Raji (cell line): ENCODE results near the gene SULF2.

ENCODE experiments used
- POLR2A ChIP-seq: IDR thresholded peaks from 2 replicates; pipeline ENCODE4 v1.6.1; 2011; ENCODE audit warnings: low read depth, low read length, control low read depth; ENCODE audit not compliant: insufficient read depth

SULF2 gene

DNA sequence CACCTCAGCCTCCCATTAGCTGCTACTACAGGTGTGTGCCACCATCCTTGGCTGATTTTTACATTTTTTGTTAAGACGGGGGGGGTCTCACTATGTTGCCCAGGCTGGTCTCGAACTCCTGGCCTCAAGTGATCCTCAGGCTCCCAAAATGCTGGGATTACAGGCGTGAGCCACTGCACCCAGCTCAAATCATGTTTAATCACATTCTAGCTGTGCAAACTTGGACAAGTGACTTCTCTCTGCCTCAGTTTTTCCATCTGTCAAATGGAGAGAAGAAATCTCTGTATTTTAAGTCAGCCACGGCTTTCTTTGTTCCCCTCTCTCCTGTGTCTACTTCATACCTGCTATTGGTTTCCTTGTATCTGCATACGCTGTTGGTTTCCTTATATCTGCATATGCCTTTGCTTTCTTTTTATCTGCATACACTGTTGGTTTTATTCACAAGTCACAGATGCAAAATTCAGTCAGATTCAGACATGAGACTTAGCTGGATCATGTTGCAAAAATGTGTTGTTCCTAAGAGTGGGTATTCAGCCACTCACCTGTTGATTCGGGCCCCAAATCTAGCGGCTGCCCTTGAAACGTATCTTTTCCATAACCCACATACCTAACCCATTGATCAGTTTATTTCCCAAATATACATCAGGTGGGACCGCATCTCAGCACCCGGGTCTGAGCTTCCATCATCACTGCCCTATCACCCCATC, 30.2 kb downstream of the SULF2 start:
- TF ChIP-seq POLR2A: no peak

DNA sequence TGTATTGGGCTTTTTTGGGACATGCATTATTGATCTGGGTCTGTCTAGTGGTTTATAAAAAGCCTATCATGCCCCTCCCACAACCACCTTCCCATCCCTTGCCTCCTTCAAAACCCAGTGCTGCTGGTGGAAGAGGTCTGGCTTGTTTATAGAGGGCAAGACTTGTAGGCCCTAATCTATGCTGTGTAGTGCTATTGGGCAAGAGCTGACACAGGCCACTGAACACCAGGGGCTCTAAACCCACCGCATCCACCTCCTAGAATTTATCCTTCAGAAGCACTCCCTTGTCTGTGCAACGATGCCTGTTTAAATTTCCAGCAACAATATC, 30.9 kb downstream of the SULF2 start:
- TF ChIP-seq POLR2A: no peak

DNA sequence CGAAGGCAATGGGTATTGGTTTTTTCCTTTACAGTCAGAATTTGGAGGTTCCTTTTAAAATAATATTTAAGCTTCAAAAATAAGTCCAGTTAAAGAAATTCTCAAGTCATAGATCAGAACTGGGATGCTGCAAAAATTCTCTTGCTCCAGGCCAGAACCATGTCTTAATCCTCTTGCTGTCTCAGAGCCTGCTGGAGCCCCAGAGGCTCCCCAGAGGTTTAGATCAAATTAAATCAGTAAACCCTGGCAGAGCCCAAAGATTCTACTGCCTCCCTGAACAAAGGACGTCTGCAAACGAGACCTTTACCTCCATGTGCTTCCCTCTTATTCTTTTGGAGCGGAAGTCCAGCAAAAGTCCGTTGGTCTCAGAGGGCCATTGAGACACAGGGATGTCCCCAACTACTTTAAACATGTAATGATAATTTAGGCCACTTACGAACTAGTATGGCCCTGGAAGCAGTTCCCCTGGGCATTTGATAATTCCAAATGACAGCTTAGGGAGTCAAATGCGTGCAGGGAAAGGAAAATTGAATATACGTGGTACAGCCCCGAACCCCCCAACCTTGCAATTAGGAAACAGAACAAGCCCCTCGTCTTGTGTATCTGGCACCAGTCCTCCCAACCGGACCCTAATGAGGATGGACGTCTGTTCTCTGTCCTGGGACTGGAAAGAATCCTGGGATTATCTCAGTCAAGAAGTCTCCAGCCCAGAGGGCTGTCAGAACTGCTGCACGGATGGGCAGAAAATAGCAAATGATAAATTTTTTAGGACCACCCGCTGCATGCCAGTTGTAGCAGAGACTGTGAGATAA, 31.5 kb downstream of the SULF2 start:
- no peak for TF ChIP-seq POLR2A

DNA sequence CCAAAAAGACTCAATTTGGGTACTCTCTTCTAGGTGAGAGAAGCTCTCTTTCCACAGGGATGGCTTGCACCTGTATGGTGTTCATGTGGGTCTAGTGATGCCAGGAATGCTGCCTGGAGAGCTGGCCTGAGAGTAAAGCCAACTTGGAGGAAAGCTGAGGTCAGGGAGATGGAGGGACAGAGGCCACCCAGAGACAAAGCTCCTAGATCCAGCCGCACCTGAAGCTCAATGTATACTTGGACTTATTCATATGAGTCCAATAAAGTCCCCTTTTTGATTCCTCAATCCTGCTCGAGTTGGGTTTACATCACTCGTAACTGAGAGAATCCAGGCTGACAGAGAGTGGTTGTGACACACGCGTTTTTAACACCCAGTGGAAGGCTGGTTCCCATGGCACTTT, 33.8 kb downstream of the SULF2 start:
- no peak for TF ChIP-seq POLR2A

DNA sequence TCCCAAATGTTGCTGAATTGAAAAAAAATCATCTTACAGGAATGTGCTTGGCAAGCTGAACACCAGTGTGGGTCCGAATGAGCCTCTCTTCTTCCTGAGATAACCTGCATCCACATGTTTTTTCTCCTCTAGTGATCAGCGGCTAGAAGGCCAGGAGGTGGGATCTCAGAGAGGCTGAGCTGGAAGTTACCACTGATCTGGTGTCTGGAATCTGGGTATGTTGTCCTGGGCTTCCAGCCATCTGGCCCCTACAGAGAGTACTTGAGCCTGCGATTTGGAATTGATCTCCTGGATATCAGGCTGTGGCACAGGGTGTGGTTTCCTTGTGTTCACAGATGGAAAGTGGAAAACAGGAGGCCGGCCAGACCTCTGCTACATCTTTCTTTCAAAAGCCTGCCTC, 35.9 kb downstream of the SULF2 start:
- TF ChIP-seq POLR2A: no peak

DNA sequence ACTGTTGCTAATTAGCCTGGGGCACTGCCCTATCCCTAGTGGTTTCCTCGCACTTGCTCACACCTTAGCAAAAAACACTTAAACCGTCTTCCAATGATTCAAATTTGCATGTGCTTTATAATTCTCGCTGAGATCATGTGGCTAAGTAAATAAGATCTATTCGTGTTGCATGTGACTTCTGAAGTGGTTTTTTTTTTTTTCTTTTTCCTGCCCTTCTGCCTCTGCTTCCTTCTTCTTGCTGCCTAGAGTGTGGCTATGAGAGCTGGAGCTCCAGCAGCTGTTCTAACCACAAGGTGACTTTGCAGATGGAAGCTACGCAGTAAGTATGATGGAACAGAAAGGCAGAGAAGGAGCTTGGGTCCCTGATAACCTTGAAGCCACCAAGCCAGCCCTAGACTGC, 36.5 kb downstream of the SULF2 start:
- no peak for TF ChIP-seq POLR2A

DNA sequence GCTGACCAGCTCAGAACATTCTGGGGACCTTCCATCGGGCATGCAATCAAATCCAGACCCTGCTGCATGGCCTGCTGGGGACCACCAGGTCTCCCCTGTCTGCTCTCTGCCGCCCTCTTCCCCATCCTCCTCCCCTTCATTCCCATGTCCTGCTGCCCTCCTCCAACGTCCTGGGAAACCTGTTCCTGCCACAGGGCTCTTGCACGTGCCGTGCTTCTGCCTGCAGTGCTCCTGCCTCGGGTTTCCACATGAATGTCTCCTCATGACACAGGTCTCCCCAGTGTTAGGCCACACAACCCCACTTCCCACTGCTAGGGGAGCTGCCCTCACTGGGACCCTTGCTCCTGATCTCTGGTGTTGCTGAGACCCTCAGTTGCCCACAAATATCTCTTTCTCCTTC, 37.2 kb downstream of the SULF2 start:
- no peak for TF ChIP-seq POLR2A

DNA sequence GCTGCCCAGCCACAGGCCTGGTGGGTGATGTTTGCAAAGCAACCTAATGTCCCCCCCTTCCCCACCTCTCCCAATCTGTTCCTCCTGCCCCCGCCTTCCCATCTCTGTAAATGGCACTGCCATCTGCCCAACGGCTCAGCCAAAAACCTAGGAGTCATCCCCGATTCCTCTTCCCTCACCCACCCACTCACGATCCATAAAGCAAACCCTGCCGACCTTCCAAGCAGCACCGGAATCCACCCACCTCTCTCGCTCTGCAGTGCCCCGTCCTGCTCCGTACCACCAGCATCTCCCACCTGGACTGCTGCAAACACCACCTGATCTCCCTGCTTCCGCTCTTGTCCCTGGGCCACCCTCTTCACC, 37.6 kb downstream of the SULF2 start:
- no peak for TF ChIP-seq POLR2A

DNA sequence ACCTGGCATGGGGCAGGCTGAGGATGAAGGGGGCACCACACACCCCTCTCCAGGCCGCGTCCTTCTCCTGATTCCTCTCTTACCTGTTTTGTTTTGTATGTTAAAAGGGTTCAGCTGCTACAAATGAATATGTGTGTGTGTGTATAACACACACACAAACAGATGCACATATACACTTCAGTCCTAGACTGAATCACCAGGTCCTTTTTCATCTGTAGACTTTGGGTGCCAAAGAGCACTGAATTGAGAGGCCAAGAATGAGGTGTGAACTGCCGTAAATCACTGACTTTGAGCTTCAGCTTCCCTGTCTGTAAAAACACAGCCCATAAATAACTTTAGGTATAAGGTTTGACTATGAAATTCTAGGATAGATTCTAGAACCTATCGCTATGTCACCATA, 40.5 kb downstream of the SULF2 start:
- no peak for TF ChIP-seq POLR2A

DNA sequence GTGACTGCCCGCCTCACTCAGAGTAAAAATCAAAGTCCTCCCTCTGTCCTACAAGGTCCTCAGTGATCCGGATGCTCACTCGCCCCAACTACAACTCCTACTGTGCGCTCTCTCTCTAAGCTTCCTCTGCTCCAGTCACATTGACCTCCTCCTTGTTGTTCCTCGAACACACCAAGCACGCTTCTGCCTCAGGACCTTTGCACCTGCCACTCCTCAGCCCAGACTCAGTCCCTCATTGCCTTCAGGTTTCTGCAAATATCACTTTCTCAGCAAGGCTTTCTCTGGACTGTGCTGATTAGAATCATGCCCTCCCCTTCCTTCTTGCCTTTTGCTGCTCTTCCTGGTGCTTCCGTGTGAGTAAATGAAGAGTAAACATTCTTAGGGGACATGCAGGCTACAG, 41.6 kb downstream of the SULF2 start:
- TF ChIP-seq POLR2A: no peak

DNA sequence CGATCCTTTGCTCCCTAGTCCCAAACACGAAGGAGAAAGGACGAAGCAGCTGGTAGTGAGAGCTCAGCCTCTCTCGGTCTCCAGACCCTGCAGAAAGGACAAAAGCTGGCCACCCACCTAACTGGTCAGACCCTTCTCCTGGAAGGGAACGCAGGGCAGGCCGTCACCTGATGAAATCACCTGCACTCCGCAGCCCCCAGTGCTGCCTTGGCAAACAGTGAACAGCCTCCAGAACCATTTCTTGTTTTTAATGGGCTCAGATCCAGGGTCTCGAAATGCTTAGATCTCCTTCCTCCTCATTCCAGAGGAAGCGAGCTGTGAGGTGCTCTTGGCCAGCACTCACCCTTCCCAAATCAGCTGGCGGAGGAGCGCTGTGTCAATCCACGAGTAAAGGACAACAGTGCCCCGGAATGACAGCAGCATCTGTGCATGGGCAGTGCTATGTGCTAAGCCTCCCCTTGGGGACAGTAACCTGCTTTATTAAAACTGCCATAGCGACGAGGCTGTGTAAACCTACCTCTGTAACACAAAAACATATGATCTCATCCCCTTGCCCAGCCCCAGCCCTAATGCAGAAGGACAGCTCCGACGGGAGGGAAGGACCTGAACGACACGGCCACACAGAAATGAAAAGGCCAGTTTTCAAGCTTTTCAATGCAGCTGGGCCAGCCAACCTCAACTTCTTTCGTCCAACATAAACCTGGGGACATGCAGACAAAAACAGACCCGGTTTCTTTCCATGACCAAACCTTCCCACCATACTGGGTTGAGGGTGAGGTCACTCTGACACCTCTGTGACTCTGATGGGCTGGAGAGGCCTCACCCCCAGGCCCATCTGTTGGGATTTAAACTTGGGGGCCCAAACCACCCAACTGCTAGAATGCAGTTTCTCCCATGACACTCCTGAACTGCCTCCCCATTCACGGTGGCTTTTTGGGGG, 43.3 kb downstream of the SULF2 start:
- no peak for TF ChIP-seq POLR2A

DNA sequence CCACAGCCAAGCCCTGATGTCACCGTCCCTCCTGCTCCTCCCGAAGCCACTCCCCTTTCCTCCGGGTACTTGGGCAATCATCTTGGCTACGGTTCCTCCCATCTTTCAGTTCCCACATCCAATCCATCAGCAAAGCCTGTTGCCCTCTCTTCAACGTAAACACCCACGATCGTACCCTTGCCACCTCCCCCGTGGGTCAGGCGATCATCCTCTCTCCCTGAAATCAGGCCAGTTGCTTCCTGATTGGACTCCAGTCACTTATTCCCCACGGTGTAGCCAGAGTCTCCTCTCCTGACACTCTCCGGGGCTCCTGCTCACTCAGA, 44.5 kb downstream of the SULF2 start:
- TF ChIP-seq POLR2A: no peak

DNA sequence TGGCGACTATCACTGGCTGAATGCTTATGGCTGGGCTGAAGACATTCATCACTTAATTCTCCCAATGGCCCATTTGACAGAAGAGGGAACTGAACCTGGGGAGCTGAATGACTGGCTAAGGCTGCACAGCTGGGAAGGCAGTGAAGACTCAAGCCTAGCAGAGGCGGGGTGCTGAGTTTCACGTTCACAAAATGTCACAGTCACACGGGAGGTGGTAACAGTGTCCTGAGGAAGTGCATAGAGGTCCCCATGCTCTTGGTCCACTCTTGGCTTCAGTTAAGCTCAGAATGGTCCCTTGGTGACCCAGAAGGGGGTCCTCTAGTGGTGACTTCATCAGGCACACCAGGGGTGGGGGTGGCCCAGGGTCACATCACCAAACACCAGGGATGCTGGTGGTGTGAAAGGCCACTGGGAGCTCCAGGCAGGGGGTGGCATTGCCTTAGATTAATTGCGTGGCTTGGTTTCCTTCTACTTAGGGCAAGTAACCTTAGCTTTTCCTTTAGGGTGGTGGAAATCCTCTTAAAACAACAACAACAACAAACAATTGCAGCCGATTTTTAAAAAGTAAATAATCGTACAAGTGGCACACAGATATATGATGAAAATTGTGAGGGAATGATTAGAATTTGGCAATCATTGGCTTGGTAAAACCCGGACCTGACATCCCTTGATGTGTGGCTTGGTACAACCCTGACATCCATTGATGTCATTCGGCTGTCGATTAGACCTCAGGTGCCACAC, 45.0 kb downstream of the SULF2 start:
- TF ChIP-seq POLR2A: no peak

DNA sequence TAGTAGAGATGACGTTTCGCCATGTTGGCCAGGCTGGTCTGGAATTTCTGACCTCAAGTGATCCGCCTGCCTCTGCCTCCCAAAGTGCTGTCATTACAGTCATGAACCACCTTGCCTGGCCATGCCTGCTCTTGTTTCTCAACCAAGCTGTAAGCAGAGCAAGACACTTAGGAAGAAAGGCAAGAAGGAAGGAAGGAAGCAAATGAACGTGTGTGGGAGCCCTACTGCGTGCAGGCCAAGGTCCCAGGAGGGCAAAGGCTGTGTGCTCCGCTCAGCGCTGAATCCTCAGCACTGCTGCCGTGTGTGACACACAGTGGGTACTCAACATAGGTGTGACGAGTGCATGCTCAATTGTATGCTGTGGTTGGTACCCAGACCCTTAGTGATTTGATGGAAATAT, 47.4 kb downstream of the SULF2 start:
- no peak for TF ChIP-seq POLR2A

DNA sequence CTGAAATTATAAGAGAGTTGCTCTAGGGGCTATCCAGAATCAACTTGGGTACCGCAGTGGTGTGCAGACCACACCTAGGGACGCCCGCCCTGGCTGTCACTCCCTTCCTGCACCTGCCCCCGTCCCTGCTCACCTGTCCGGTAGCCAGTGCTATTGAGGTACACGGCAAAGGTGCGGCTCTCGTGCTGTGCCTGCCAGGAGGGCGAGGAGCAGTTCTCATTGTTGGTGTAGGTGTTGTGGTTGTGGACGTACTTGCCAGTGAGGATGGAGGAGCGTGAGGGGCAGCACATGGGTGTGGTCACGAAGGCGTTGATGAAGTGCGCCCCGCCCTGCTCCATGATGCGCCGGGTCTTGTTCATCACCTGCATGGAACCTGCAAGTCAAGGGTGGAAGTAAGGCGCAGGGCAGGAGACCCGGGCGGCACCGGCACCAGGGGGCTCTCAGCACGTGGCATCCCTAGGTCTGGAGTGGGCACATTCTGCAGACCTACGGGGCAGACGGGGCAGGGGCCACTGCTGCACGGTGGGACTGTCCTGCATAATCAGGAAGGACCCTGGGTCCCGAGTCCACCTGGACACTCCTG, 48.6 kb downstream of the SULF2 start:
- TF ChIP-seq POLR2A: no peak
